ENCODE measurements around the gene COPRS. TPM values are rescaled to one million over a fixed set of nuclear protein-coding genes. Genes with fewer than 3 reads are reported as not detected.

Gene COPRS
- total and polyA plus RNA-seq, 2 of the 13 experiments (the other 11 are each of a cell fraction or from before 2014, with no cell fraction given): 22.7 to 93.8 TPM

GRCh38 chr17:31853911-31854470, 5.1 kb downstream of the COPRS start (continued):
- TF ChIP-seq AKAP8 (CRISPR knock-in tag; IDR thresholded peaks at IDR 0.05): no peak
- TF ChIP-seq CHD2 (IDR thresholded peaks at IDR 0.05; ENCODE audit: low read depth, low read length): no peak
- 0 out of 2 replicates have a peak, but pooled peaks have one; percentile 20 for TF ChIP-seq RXRA (CRISPR knock-in tag; IDR thresholded peaks at IDR 0.05)
- no peak for TF ChIP-seq ZNF260 (CRISPR knock-in tag; IDR thresholded peaks at IDR 0.05; ENCODE audit: borderline replicate concordance, low read depth)
- TF ChIP-seq ZNF329 (CRISPR knock-in tag; IDR thresholded peaks at IDR 0.05; ENCODE audit: low read depth): no peak
- TF ChIP-seq, protein P1, sequence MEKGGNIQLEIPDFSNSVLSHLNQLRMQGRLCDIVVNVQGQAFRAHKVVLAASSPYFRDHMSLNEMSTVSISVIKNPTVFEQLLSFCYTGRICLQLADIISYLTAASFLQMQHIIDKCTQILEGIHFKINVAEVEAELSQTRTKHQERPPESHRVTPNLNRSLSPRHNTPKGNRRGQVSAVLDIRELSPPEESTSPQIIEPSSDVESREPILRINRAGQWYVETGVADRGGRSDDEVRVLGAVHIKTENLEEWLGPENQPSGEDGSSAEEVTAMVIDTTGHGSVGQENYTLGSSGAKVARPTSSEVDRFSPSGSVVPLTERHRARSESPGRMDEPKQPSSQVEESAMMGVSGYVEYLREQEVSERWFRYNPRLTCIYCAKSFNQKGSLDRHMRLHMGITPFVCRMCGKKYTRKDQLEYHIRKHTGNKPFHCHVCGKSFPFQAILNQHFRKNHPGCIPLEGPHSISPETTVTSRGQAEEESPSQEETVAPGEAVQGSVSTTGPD (CRISPR knock-in tag; IDR thresholded peaks at IDR 0.05): no peak
- no peak for TF ChIP-seq FOXO1 (CRISPR knock-in tag; IDR thresholded peaks at IDR 0.05)
- no peak for TF ChIP-seq U2AF1 (optimal IDR thresholded peaks at IDR 0.05; ENCODE audit: low read depth, low read length)
- TF ChIP-seq, protein P2, sequence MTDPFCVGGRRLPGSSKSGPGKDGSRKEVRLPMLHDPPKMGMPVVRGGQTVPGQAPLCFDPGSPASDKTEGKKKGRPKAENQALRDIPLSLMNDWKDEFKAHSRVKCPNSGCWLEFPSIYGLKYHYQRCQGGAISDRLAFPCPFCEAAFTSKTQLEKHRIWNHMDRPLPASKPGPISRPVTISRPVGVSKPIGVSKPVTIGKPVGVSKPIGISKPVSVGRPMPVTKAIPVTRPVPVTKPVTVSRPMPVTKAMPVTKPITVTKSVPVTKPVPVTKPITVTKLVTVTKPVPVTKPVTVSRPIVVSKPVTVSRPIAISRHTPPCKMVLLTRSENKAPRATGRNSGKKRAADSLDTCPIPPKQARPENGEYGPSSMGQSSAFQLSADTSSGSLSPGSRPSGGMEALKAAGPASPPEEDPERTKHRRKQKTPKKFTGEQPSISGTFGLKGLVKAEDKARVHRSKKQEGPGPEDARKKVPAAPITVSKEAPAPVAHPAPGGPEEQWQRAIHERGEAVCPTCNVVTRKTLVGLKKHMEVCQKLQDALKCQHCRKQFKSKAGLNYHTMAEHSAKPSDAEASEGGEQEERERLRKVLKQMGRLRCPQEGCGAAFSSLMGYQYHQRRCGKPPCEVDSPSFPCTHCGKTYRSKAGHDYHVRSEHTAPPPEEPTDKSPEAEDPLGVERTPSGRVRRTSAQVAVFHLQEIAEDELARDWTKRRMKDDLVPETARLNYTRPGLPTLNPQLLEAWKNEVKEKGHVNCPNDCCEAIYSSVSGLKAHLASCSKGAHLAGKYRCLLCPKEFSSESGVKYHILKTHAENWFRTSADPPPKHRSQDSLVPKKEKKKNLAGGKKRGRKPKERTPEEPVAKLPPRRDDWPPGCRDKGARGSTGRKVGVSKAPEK (CRISPR knock-in tag; IDR thresholded peaks at IDR 0.05; ENCODE audit: borderline replicate concordance): no peak
- TF ChIP-seq SP4 (CRISPR knock-in tag; IDR thresholded peaks at IDR 0.05): no peak
- TF ChIP-seq ZNF574 (CRISPR knock-in tag; IDR thresholded peaks at IDR 0.05): no peak
- no peak for TF ChIP-seq PTBP1 (IDR thresholded peaks at IDR 0.05; ENCODE audit: low read depth, low read length, poor library complexity, severe bottlenecking)
- TF ChIP-seq ZNF784 (CRISPR knock-in tag; IDR thresholded peaks at IDR 0.05; ENCODE audit: borderline replicate concordance): no peak
- TF ChIP-seq, protein P3, sequence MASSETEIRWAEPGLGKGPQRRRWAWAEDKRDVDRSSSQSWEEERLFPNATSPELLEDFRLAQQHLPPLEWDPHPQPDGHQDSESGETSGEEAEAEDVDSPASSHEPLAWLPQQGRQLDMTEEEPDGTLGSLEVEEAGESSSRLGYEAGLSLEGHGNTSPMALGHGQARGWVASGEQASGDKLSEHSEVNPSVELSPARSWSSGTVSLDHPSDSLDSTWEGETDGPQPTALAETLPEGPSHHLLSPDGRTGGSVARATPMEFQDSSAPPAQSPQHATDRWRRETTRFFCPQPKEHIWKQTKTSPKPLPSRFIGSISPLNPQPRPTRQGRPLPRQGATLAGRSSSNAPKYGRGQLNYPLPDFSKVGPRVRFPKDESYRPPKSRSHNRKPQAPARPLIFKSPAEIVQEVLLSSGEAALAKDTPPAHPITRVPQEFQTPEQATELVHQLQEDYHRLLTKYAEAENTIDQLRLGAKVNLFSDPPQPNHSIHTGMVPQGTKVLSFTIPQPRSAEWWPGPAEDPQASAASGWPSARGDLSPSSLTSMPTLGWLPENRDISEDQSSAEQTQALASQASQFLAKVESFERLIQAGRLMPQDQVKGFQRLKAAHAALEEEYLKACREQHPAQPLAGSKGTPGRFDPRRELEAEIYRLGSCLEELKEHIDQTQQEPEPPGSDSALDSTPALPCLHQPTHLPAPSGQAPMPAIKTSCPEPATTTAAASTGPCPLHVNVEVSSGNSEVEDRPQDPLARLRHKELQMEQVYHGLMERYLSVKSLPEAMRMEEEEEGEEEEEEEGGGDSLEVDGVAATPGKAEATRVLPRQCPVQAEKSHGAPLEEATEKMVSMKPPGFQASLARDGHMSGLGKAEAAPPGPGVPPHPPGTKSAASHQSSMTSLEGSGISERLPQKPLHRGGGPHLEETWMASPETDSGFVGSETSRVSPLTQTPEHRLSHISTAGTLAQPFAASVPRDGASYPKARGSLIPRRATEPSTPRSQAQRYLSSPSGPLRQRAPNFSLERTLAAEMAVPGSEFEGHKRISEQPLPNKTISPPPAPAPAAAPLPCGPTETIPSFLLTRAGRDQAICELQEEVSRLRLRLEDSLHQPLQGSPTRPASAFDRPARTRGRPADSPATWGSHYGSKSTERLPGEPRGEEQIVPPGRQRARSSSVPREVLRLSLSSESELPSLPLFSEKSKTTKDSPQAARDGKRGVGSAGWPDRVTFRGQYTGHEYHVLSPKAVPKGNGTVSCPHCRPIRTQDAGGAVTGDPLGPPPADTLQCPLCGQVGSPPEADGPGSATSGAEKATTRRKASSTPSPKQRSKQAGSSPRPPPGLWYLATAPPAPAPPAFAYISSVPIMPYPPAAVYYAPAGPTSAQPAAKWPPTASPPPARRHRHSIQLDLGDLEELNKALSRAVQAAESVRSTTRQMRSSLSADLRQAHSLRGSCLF (CRISPR knock-in tag; IDR thresholded peaks at IDR 0.05; ENCODE audit: borderline replicate concordance): no peak
- TF ChIP-seq ZNF569 (CRISPR knock-in tag; IDR thresholded peaks at IDR 0.05; ENCODE audit: borderline replicate concordance): no peak
- TF ChIP-seq JUND (CRISPR knock-in tag; IDR thresholded peaks at IDR 0.05): no peak

Data from HepG2 (cell line).